ENCODE results near the gene DSCAML1.

DNA sequence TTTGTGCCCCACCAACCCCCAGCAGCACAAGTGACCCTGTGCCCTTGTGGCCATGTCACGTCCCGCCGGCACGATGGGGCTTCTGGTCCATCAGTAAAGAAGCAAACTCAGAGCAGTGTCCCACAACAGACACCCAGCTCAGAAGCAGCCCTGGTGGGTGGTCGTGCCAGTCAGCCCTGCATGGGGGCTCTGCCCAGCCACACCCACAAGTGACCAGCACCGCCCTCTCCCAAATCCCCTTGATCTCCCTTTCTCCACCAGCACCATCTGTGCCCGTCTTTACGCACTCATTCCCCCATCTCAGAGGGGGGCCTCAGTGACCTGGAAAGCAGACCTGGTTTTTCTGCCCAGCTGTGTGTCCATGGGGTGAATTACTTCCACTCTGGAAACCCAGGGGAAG, 149.1 kb downstream of the DSCAML1 start:
- TF ChIP-seq CTCF (IDR thresholded peaks at IDR 0.05; ENCODE audit: low read depth, low read length) (no peak), EZH2phosphoT487 (IDR thresholded peaks at IDR 0.05; ENCODE audit: low read depth) (no peak)
